Activated CD8-positive, alpha-beta memory T cell treated with anti-CD3 and anti-CD28 coated beads for 24 hours (primary cell): ENCODE results near the gene ACSS2.
A peak's percentile ranks its signal among the peaks of the same experiment; 100 is the strongest.
"Not testable (repeated sequence)": the region's sequence is repeated elsewhere in the genome, so short reads cannot be mapped to it uniquely, and the experiment has no call there.

Source experiments
- DNase-seq: peaks from one replicate; pipeline ENCODE4 v3.0.0-alpha.2; 2020

Gene ACSS2

GRCh38 chr20:34874094-34874654, 2.2 kb upstream of the ACSS2 start:
- DNase-seq = peak; percentile 74

GRCh38 chr20:34875642-34876405, 588 bp upstream of the ACSS2 start:
- DNase-seq = no peak

GRCh38 chr20:34880215-34880850, 3.9 kb downstream of the ACSS2 start:
- no peak for DNase-seq

- DNase-seq = not testable (repeated sequence)
Observed at GRCh38 chr20:34880971-34881370, 4.6 kb downstream of the ACSS2 start.

- DNase-seq = no peak
Observed at GRCh38 chr20:34881689-34882088, 5.3 kb downstream of the ACSS2 start.

GRCh38 chr20:34883087-34883688, 6.8 kb downstream of the ACSS2 start:
- no peak for DNase-seq

GRCh38 chr20:34883809-34884208, 7.4 kb downstream of the ACSS2 start:
- DNase-seq = no peak

- no peak for DNase-seq
Observed at GRCh38 chr20:34884260-34884659, 7.8 kb downstream of the ACSS2 start.

GRCh38 chr20:34886122-34886521, 9.7 kb downstream of the ACSS2 start:
- DNase-seq = no peak

GRCh38 chr20:34887023-34887422, 10.6 kb downstream of the ACSS2 start:
- no peak for DNase-seq

GRCh38 chr20:34888468-34888867, 12.1 kb downstream of the ACSS2 start:
- no peak for DNase-seq

GRCh38 chr20:34891166-34892062, 15.0 kb downstream of the ACSS2 start:
- DNase-seq = no peak

GRCh38 chr20:34892671-34893070, 16.3 kb downstream of the ACSS2 start:
- no peak for DNase-seq

GRCh38 chr20:34894723-34895122, 18.3 kb downstream of the ACSS2 start:
- DNase-seq = no peak

- no peak for DNase-seq
Observed at GRCh38 chr20:34895465-34895864, 19.1 kb downstream of the ACSS2 start.

GRCh38 chr20:34896086-34896621, 19.7 kb downstream of the ACSS2 start:
- no peak for DNase-seq

GRCh38 chr20:34898129-34898528, 21.7 kb downstream of the ACSS2 start:
- not testable (repeated sequence) for DNase-seq

GRCh38 chr20:34898731-34899130, 22.3 kb downstream of the ACSS2 start:
- not testable (repeated sequence) for DNase-seq

GRCh38 chr20:34904202-34904621, 27.8 kb downstream of the ACSS2 start:
- DNase-seq = no peak

- DNase-seq = no peak
Observed at GRCh38 chr20:34907616-34908469, 31.4 kb downstream of the ACSS2 start.

- DNase-seq = no peak
Observed at GRCh38 chr20:34915131-34915530, 38.7 kb downstream of the ACSS2 start.
